Transverse colon (tissue), 4 donors: Measurements from ENCODE around the gene PLD5. TPM values are rescaled to one million over a fixed set of nuclear protein-coding genes. Genes with fewer than 3 reads are reported as not detected.

ENCODE experiments used
- DNase-seq: peaks from one replicate; pipeline ENCODE4 v3.0.0-alpha.2; 2019
- H3K27ac ChIP-seq, 4 donors: fragments of 200-600 bp; sonication (generic); 2 replicates each; pipeline ENCODE4 v1.5.1; 2016 to 2018; ENCODE audit warnings: inconsistent platforms in 4 of 4
- H3K27me3 ChIP-seq: fragments of 200-600 bp; sonication (generic); 2 replicates; pipeline ENCODE4 v1.5.1; 2017; ENCODE audit warnings: inconsistent platforms
- H3K36me3 ChIP-seq, 4 donors: fragments of 200-600 bp; sonication (generic); 2 replicates each; pipeline ENCODE4 v1.5.1; 2017 to 2019; ENCODE audit warnings: inconsistent platforms in 4 of 4
- H3K4me1 ChIP-seq, 4 donors: fragments of 200-600 bp; sonication (generic); 2 replicates each; pipeline ENCODE4 v1.5.1; 2017 to 2020; ENCODE audit warnings: inconsistent platforms in 4 of 4
- H3K4me3 ChIP-seq, 4 donors: fragments of 200-600 bp; sonication (generic); 1 replicate in 1 of 4; 2 replicates in 3 of 4; pipeline versions ENCODE4 v1.5.1 to v1.6.1; 2017 to 2019; ENCODE audit warnings: inconsistent platforms in 4 of 4
- H3K9me3 ChIP-seq, 2 donors: fragments of 200-600 bp; sonication (generic); 2 replicates each; pipeline ENCODE4 v1.5.1; 2017 to 2019; ENCODE audit warnings: inconsistent platforms in 2 of 2
- CTCF ChIP-seq, 5 experiments: fragments of 200-600 bp in 3 of 5; fragments of 450-650 bp in 2 of 5; sonication (generic) in 3 of 5; IDR thresholded peaks; 1 replicate in 2 of 5; 2 replicates in 3 of 5; pipeline ENCODE4 v1.5.1; 2016 to 2017; ENCODE audit warnings: antibody characterized with exemption in 5 of 5, inconsistent platforms in 3 of 5, mild to moderate bottlenecking in 2 of 5, moderate library complexity in 1 of 5
- EP300 ChIP-seq: sonication (generic); formaldehyde crosslinking; IDR thresholded peaks from one replicate; pipeline ENCODE4 v1.6.1; 2017; ENCODE audit warnings: antibody characterized with exemption, low read depth
- POLR2A ChIP-seq: fragments of 450-650 bp; IDR thresholded peaks from one replicate; pipeline ENCODE4 v1.6.1; 2016; ENCODE audit warnings: antibody characterized with exemption, mild to moderate bottlenecking, moderate library complexity
- POLR2AphosphoS5 ChIP-seq, 3 donors: sonication (generic); formaldehyde crosslinking; IDR thresholded peaks; one replicate each; pipeline ENCODE4 v1.6.1; 2016; ENCODE audit warnings: antibody characterized with exemption in 3 of 3
- WGBS, 2 donors: methylation state at CpG; one replicate each; pipeline ENCODE4 v1.1.5; 2018; ENCODE audit warnings: low coverage in 1 of 2; 5-methylcytosine and 5-hydroxymethylcytosine counted together
- in situ Hi-C, 4 donors: fragments of 200-750 bp; cut with MboI; loops; one replicate each; pipeline versions ENCODE4 v1.15.0 to v1.15.1; 2017; ENCODE audit warnings: low sequenced_read_pairs in 3 of 4, low pct_ligation_motif_present in 1 of 4, low pct_unique_long_range_greater_than_20kb in 1 of 4
- intact Hi-C: fragments of 100-400 bp; cut with DNase I; formaldehyde crosslinking; loops from one replicate; pipeline ENCODE4 v1.15.1; 2023; ENCODE audit warnings: low total_unique reads
- total RNA-seq, 4 donors: library from RNA; depleted of rRNA; stranded (reverse); fragments of >200 nt; gene quantifications; one replicate each; pipeline ENCODE4 v1.1.0, GENCODE V29; 2016

Gene PLD5
- total RNA-seq, 4 donors from 2014 or later, result 0.16 TPM; not detected in 3

GRCh38 chr1:242448910-242449645 lies 75.4 kb downstream of the PLD5 start:
- in situ Hi-C loops, result no loop called here
- TF ChIP-seq CTCF (IDR thresholded peaks at IDR 0.05) (no peak), POLR2AphosphoS5 (IDR thresholded peaks at IDR 0.05) (no peak), POLR2A (no peak), EP300 (no peak)
- H3K4me3 ChIP-seq, result no peak overlapping the region

GRCh38 chr1:242447689-242448088 lies 76.8 kb downstream of the PLD5 start:
- no peaks in the 10 kb centered on the region for H3K36me3 ChIP-seq
- H3K27ac ChIP-seq, result no peak overlapping the region
- no peaks in the 10 kb centered on the region for H3K27me3 ChIP-seq
- intact Hi-C loops (no loop called here), in situ Hi-C loops (no loop called here)
- H3K9me3 ChIP-seq, result no peaks in the 10 kb centered on the region
- TF ChIP-seq POLR2AphosphoS5 (IDR thresholded peaks at IDR 0.05) (no peak), EP300 (no peak), CTCF (IDR thresholded peaks at IDR 0.05) (no peak), POLR2A (no peak)
- no peaks in the 10 kb centered on the region for H3K4me1 ChIP-seq
- WGBS, 2 donors, result 58 to 66% methylated on average over 6 to 7 of the region's 7 CpGs
- no peak overlapping the region for H3K4me3 ChIP-seq
- no peak for DNase-seq

More at GRCh38 chr1:242448910-242449645, 75.4 kb downstream of the PLD5 start:
- Histone ChIP-seq H3K9me3 (no peaks in the 10 kb centered on the region), H3K27ac (no peak overlapping the region), H3K27me3 (no peaks in the 10 kb centered on the region), H3K36me3 (no peaks in the 10 kb centered on the region), H3K4me1 (no peaks in the 10 kb centered on the region)
- 46 to 55% methylated on average over 8 to 12 of the region's 12 CpGs for WGBS, 2 donors
- intact Hi-C loops, result no loop called here
- DNase-seq, result no peak

GRCh38 chr1:242440757-242441156 lies 83.7 kb downstream of the PLD5 start:
- no peaks in the 10 kb centered on the region for H3K4me1 ChIP-seq
- no peaks in the 10 kb centered on the region for H3K9me3 ChIP-seq
- TF ChIP-seq EP300 (no peak), CTCF (IDR thresholded peaks at IDR 0.05) (no peak), POLR2A (no peak), POLR2AphosphoS5 (IDR thresholded peaks at IDR 0.05) (no peak)
- H3K36me3 ChIP-seq, result no peaks in the 10 kb centered on the region
- no peaks in the 10 kb centered on the region for H3K27me3 ChIP-seq
- intact Hi-C loops (no loop called here), in situ Hi-C loops (no loop called here)
- H3K27ac ChIP-seq, result no peak overlapping the region
- no peak for DNase-seq
- no peak overlapping the region for H3K4me3 ChIP-seq
- WGBS, 2 donors, result 60 to 87% methylated on average over 1 of the region's 1 CpG

- 65 to 73% methylated on average over 2 of the region's 2 CpGs for WGBS, 2 donors
- in situ Hi-C loops, result no loop called here
Observed at GRCh38 chr1:242435200-242435599, 89.3 kb downstream of the PLD5 start.

More at GRCh38 chr1:242435200-242435599, 89.3 kb downstream of the PLD5 start:
- no peak overlapping the region for H3K27ac ChIP-seq
- no peaks in the 10 kb centered on the region for H3K27me3 ChIP-seq
- intact Hi-C loops, result no loop called here
- TF ChIP-seq POLR2AphosphoS5 (IDR thresholded peaks at IDR 0.05) (no peak), EP300 (no peak), CTCF (IDR thresholded peaks at IDR 0.05) (no peak), POLR2A (no peak)
- DNase-seq, result no peak
- H3K9me3 ChIP-seq, result no peaks in the 10 kb centered on the region
- H3K4me3 ChIP-seq, result no peak overlapping the region
- no peaks in the 10 kb centered on the region for H3K36me3 ChIP-seq
- no peaks in the 10 kb centered on the region for H3K4me1 ChIP-seq
